Nephron progenitor cell (in vitro differentiated cells): Measurements from ENCODE around the gene CPED1.
A peak's percentile ranks its signal among the peaks of the same experiment; 100 is the strongest.

ENCODE experiments used
- DNase-seq: peaks from one replicate; pipeline ENCODE4 v3.0.0; 2021
- H3K27ac Mint-ChIP-seq: 2 replicates; pipeline ENCODE4 v1.8.0; 2021; ENCODE audit warnings: mild to moderate bottlenecking, moderate library complexity, mixed read lengths
- H3K27me3 Mint-ChIP-seq: 2 replicates; pipeline ENCODE4 v1.8.0; 2021; ENCODE audit warnings: mild to moderate bottlenecking, low read depth, mixed read lengths; ENCODE audit not compliant: poor library complexity
- H3K36me3 Mint-ChIP-seq: 2 replicates; pipeline ENCODE4 v1.8.0; 2021; ENCODE audit warnings: low read depth, mixed read lengths
- H3K4me1 Mint-ChIP-seq: 2 replicates; pipeline ENCODE4 v1.8.0; 2021; ENCODE audit warnings: mixed read lengths
- H3K4me3 Mint-ChIP-seq: 2 replicates; pipeline ENCODE4 v1.8.0; 2021; ENCODE audit warnings: mild to moderate bottlenecking, moderate library complexity, mixed read lengths
- H3K9me3 Mint-ChIP-seq: 2 replicates; pipeline ENCODE4 v1.8.0; 2021; ENCODE audit warnings: mild to moderate bottlenecking, moderate library complexity, mixed read lengths
- CTCF ChIP-seq: fragments of 200-600 bp; sonication (generic); IDR thresholded peaks from 2 replicates; pipeline ENCODE4 v1.5.0; 2021; ENCODE audit warnings: antibody characterized with exemption

Gene CPED1

GRCh38 chr7:121151774-121152221, 163.3 kb downstream of the CPED1 start:
- Mint-ChIP-seq H3K4me1 (peaks cover 11% of the 10 kb centered on the region), H3K27me3 (no peaks in the 10 kb centered on the region), H3K9me3 (no peaks in the 10 kb centered on the region), H3K27ac (peak overlapping the region; percentile 33), H3K36me3 (no peaks in the 10 kb centered on the region), H3K4me3 (no peak overlapping the region)
- no peak for TF ChIP-seq CTCF
- DNase-seq: peak; percentile 3

GRCh38 chr7:121153411-121153810, 164.9 kb downstream of the CPED1 start:
- H3K4me3 Mint-ChIP-seq: no peak overlapping the region
- DNase-seq: no peak
- no peaks in the 10 kb centered on the region for H3K27me3 Mint-ChIP-seq
- no peaks in the 10 kb centered on the region for H3K9me3 Mint-ChIP-seq
- TF ChIP-seq CTCF: no peak
- H3K4me1 Mint-ChIP-seq: peaks cover 11% of the 10 kb centered on the region
- H3K27ac Mint-ChIP-seq: no peak overlapping the region
- no peaks in the 10 kb centered on the region for H3K36me3 Mint-ChIP-seq

GRCh38 chr7:121153995-121154394, 165.5 kb downstream of the CPED1 start:
- H3K4me1 Mint-ChIP-seq: peaks cover 11% of the 10 kb centered on the region
- H3K36me3 Mint-ChIP-seq: no peaks in the 10 kb centered on the region
- TF ChIP-seq CTCF: no peak
- no peak overlapping the region for H3K27ac Mint-ChIP-seq
- no peaks in the 10 kb centered on the region for H3K27me3 Mint-ChIP-seq
- no peak overlapping the region for H3K4me3 Mint-ChIP-seq
- no peaks in the 10 kb centered on the region for H3K9me3 Mint-ChIP-seq
- DNase-seq: no peak

GRCh38 chr7:121156825-121157224, 168.3 kb downstream of the CPED1 start:
- no peak for DNase-seq
- Mint-ChIP-seq H3K36me3 (no peaks in the 10 kb centered on the region), H3K9me3 (no peaks in the 10 kb centered on the region), H3K4me1 (peaks cover 7% of the 10 kb centered on the region), H3K27me3 (no peaks in the 10 kb centered on the region), H3K4me3 (no peak overlapping the region), H3K27ac (no peak overlapping the region)
- no peak for TF ChIP-seq CTCF

GRCh38 chr7:121157341-121157751, 168.8 kb downstream of the CPED1 start:
- H3K9me3 Mint-ChIP-seq: no peaks in the 10 kb centered on the region
- no peak for TF ChIP-seq CTCF
- no peaks in the 10 kb centered on the region for H3K27me3 Mint-ChIP-seq
- H3K4me1 Mint-ChIP-seq: peaks cover 2% of the 10 kb centered on the region
- H3K36me3 Mint-ChIP-seq: no peaks in the 10 kb centered on the region
- no peak for DNase-seq
- no peak overlapping the region for H3K4me3 Mint-ChIP-seq
- no peak overlapping the region for H3K27ac Mint-ChIP-seq

- no peaks in the 10 kb centered on the region for H3K9me3 Mint-ChIP-seq
- DNase-seq: no peak
- TF ChIP-seq CTCF: no peak
- H3K27ac Mint-ChIP-seq: no peak overlapping the region
- no peaks in the 10 kb centered on the region for H3K36me3 Mint-ChIP-seq
- H3K4me3 Mint-ChIP-seq: no peak overlapping the region
- H3K4me1 Mint-ChIP-seq: no peaks in the 10 kb centered on the region
- no peaks in the 10 kb centered on the region for H3K27me3 Mint-ChIP-seq
Observed at GRCh38 chr7:121157885-121158590, 169.5 kb downstream of the CPED1 start.
